Neuronal stem cell (in vitro differentiated cells): Measurements from ENCODE around the gene PACSIN2.
A peak's percentile ranks its signal among the peaks of the same experiment; 100 is the strongest.

Experiments used
- DNase-seq: peaks from one replicate; pipeline ENCODE4 v3.0.0-alpha.2; 2013; ENCODE audit warnings: low spot score
- H2AFZ ChIP-seq: one replicate; pipeline ENCODE4 v1.6.1; 2013; ENCODE audit warnings: mild to moderate bottlenecking, low read length, inconsistent platforms
- H2AK5ac ChIP-seq: 2 replicates; pipeline ENCODE4 v1.6.1; 2013; ENCODE audit warnings: low read depth, mild to moderate bottlenecking, inconsistent platforms, low read length, moderate library complexity, mixed read lengths
- H2BK120ac ChIP-seq: 2 replicates; pipeline ENCODE4 v1.6.1; 2013; ENCODE audit warnings: low read depth, mild to moderate bottlenecking, inconsistent platforms, low read length, moderate library complexity, mixed read lengths
- H2BK12ac ChIP-seq: one replicate; pipeline ENCODE4 v1.6.1; 2013; ENCODE audit warnings: low read length, inconsistent platforms
- H2BK15ac ChIP-seq: 2 replicates; pipeline ENCODE4 v1.6.1; 2013; ENCODE audit warnings: mild to moderate bottlenecking, low read length, inconsistent platforms, mixed read lengths
- H2BK5ac ChIP-seq: one replicate; pipeline ENCODE4 v1.6.1; 2013; ENCODE audit warnings: inconsistent platforms, mild to moderate bottlenecking, low read length, moderate library complexity
- H3K14ac ChIP-seq: one replicate; pipeline ENCODE4 v1.6.1; 2013; ENCODE audit warnings: low read length, inconsistent platforms
- H3K18ac ChIP-seq: 2 replicates; pipeline ENCODE4 v1.6.1; 2013; ENCODE audit warnings: low read length, inconsistent platforms
- H3K23ac ChIP-seq: 2 replicates; pipeline ENCODE4 v1.6.1; 2013; ENCODE audit warnings: low read depth, mild to moderate bottlenecking, mixed read lengths, low read length, inconsistent platforms; ENCODE audit not compliant: poor library complexity
- H3K27ac ChIP-seq: replicated peaks from 3 replicates; pipeline ENCODE4 v1.5.1; 2013; ENCODE audit warnings: low read length, inconsistent platforms
- H3K27me3 ChIP-seq, 3 experiments: 2 replicates each; pipeline ENCODE4 v1.6.1; 2013; ENCODE audit warnings: low read length in 3 of 3, mild to moderate bottlenecking in 2 of 3, inconsistent platforms in 1 of 3, low read depth in 1 of 3, mixed read lengths in 1 of 3, moderate library complexity in 1 of 3; ENCODE audit not compliant: control insufficient read depth in 3 of 3, insufficient read depth in 3 of 3
- H3K36me3 ChIP-seq, 2 donors: replicated peaks in 1 of 2; 2 replicates each; pipeline ENCODE4 v1.6.1; 2013; ENCODE audit warnings: low read length in 2 of 2; ENCODE audit not compliant: control insufficient read depth in 2 of 2, insufficient read depth in 2 of 2
- H3K4ac ChIP-seq: 2 replicates; pipeline ENCODE4 v1.6.1; 2013; ENCODE audit warnings: inconsistent platforms, mild to moderate bottlenecking, low read length, moderate library complexity
- H3K4me1 ChIP-seq, 2 donors: 1 replicate in 1 of 2; 2 replicates in 1 of 2; pipeline ENCODE4 v1.6.1; 2013; ENCODE audit warnings: low read length in 2 of 2, low read depth in 1 of 2; ENCODE audit not compliant: control insufficient read depth in 2 of 2, insufficient read depth in 1 of 2
- H3K4me2 ChIP-seq: one replicate; pipeline ENCODE4 v1.6.1; 2013; ENCODE audit warnings: mild to moderate bottlenecking, low read length, inconsistent platforms; ENCODE audit not compliant: insufficient read depth, poor library complexity, severe bottlenecking
- H3K4me3 ChIP-seq, 2 donors: 2 replicates each; pipeline ENCODE4 v1.5.1; 2013; ENCODE audit warnings: low read length in 2 of 2, mild to moderate bottlenecking in 2 of 2, inconsistent platforms in 1 of 2, moderate library complexity in 1 of 2
- H3K79me1 ChIP-seq: one replicate; pipeline ENCODE4 v1.6.1; 2013; ENCODE audit warnings: low read depth, mild to moderate bottlenecking, inconsistent platforms, low read length, moderate library complexity
- H3K9ac ChIP-seq: one replicate; pipeline ENCODE4 v1.6.1; 2013; ENCODE audit warnings: mild to moderate bottlenecking, low read depth, low read length, inconsistent platforms; ENCODE audit not compliant: poor library complexity
- H3K9me3 ChIP-seq, 2 donors: replicated peaks in 1 of 2; 2 replicates each; pipeline versions ENCODE3 to v1.6.1; 2013; ENCODE audit warnings: low read length in 2 of 2, mild to moderate bottlenecking in 2 of 2, inconsistent platforms in 1 of 2, low read depth in 1 of 2, mixed read lengths in 1 of 2, moderate library complexity in 1 of 2; ENCODE audit not compliant: control insufficient read depth in 2 of 2, insufficient read depth in 1 of 2
- H4K8ac ChIP-seq: one replicate; pipeline ENCODE4 v1.6.1; 2013; ENCODE audit warnings: low read depth, mild to moderate bottlenecking, inconsistent platforms, low read length, moderate library complexity
- H4K91ac ChIP-seq: one replicate; pipeline ENCODE4 v1.6.1; 2013; ENCODE audit warnings: low read length, low read depth, mild to moderate bottlenecking, inconsistent platforms; ENCODE audit not compliant: poor library complexity
- WGBS, 2 donors: extraction: QIAGEN DNeasy Blood & Tissue Kit; methylation state at CpG; one replicate each; pipeline ENCODE4 v1.1.7; 2013; ENCODE audit warnings: missing lambda C conversion rate in 2 of 2, mixed read lengths in 1 of 2; ENCODE audit not compliant: insufficient read length in 2 of 2, insufficient replicate concordance in 1 of 2; ENCODE audit errors: extremely low coverage in 2 of 2; 5-methylcytosine and 5-hydroxymethylcytosine counted together

PACSIN2 gene

DNA sequence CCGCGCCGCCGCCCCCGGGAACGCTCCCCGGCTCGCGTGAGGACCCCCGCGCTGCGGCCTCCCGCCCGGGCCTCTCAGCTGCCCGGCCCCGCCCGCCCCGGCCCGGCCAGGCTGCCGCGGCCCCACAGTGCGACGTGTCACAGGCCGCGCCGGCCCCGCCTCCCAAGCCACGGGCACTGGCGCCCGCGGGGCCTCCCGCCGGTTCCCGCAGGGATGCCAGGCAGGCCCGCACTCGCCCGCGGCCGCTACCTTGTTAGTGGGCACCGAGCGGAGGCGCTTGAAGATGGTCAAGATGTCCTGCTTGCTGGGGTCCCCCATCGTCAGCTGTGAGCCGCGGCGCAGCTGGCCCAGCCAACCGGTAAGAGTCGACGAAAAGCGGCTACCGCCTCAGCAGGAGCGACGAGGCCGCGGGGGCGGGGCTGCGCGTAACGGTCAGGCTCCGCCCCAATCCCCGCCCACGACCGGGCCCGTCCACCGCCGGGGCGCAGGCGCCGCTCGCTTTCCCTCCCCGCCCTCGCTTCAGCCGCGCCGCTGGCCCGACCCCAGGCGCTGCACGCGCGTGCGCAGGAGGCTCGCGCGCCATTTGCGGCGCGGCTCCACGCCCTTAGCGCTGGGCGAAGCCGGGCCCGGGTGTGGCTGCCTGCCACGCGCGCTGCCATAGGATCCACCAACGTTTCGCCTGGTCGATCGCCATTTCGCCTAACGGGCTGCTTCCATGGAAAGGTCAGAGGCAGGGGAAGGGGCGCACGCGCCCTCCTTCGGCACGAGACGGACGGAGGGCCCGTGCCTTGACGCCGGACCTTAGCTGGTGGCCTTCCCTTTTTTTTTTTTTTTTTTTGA lies 157.9 kb downstream of the PACSIN2 start, which contains the start of gene ARFGAP3:
Gene ARFGAP3, minus strand, starts transcription at position 409 of the 840 bp plus-strand sequence. Its CDS starts 91 bp downstream, at position 318.
- Histone ChIP-seq H3K79me1 (peaks cover 3% of the 10 kb centered on the region), H2BK5ac (peak within 1 kb of the TSS; percentile 66), H3K4ac (no peak within 1 kb of the TSS)

GRCh38 chr22:42856179-42856864 lies 158.6 kb downstream of the PACSIN2 start:
- Histone ChIP-seq H2AK5ac (no peak overlapping the region), H3K23ac (no peak overlapping the region), H3K36me3 (peaks cover 0 to 12% of the 10 kb centered on the region in 2 donors), H4K8ac (no peak overlapping the region), H3K18ac (peak overlapping the region; percentile 97), H3K14ac (no peak overlapping the region), H3K4me1 (peaks cover 0 to 2% of the 10 kb centered on the region in 2 donors), H4K91ac (no peak overlapping the region), H2BK120ac (no peak overlapping the region), H3K4me2 (peak overlapping the region; percentile 85), H2AFZ (peak overlapping the region; percentile 99), H3K79me1 (peaks cover 3% of the 10 kb centered on the region), H2BK5ac (no peak overlapping the region), H3K4me3 (peak overlapping the region; percentile 62 to 93), H3K9ac (peak overlapping the region; percentile 87), H2BK12ac (no peak overlapping the region), H3K27ac (peak overlapping the region; percentile 91), H3K9me3 (peaks cover 4 to 10% of the 10 kb centered on the region in 2 donors), H3K4ac (no peak overlapping the region), H2BK15ac (no peak overlapping the region), H3K27me3 (peaks cover 0 to 2% (median 0%) of the 10 kb centered on the region in 3 experiments)
- WGBS, 2 donors = no CpG with 5 or more reads among the region's 44 CpGs
- DNase-seq = peak; percentile 15

More for the DNA sequence above, 157.9 kb downstream of the PACSIN2 start, which contains the start of gene ARFGAP3:
- no peak within 1 kb of the TSS for H4K91ac ChIP-seq
- peak within 1 kb of the TSS; percentile 85 for H3K23ac ChIP-seq
- no CpG with 5 or more reads among the region's 111 CpGs for WGBS, 2 donors
- peak within 1 kb of the TSS; percentile 87 for H3K9ac ChIP-seq
- H3K9me3 ChIP-seq = peaks cover 4 to 10% of the 10 kb centered on the region in 2 donors
- peak within 1 kb of the TSS; percentile 99 for H2AFZ ChIP-seq
- DNase-seq = peak; percentile 93
- H2BK12ac ChIP-seq = no peak within 1 kb of the TSS
- H3K27me3 ChIP-seq = peaks cover 0 to 2% (median 0%) of the 10 kb centered on the region in 3 experiments
- peaks cover 0 to 2% of the 10 kb centered on the region in 2 donors for H3K4me1 ChIP-seq
- H3K4me3 ChIP-seq = peak within 1 kb of the TSS; percentile 62 to 93
- H3K36me3 ChIP-seq = peaks cover 0 to 12% of the 10 kb centered on the region in 2 donors
- no peak within 1 kb of the TSS for H4K8ac ChIP-seq
- peak within 1 kb of the TSS; percentile 91 for H3K27ac ChIP-seq
- H2BK15ac ChIP-seq = peak within 1 kb of the TSS; percentile 54
- H3K4me2 ChIP-seq = peak within 1 kb of the TSS; percentile 85
- H3K18ac ChIP-seq = peak within 1 kb of the TSS; percentile 97
- H2AK5ac ChIP-seq = peak within 1 kb of the TSS; percentile 82
- no peak within 1 kb of the TSS for H3K14ac ChIP-seq
- H2BK120ac ChIP-seq = no peak within 1 kb of the TSS

GRCh38 chr22:42855721-42856120 lies 159.2 kb downstream of the PACSIN2 start:
- Histone ChIP-seq H3K4me2 (peak overlapping the region; percentile 85), H3K27ac (no peak overlapping the region), H3K27me3 (peaks cover 0 to 2% (median 0%) of the 10 kb centered on the region in 3 experiments), H3K4ac (no peak overlapping the region), H4K91ac (no peak overlapping the region), H2BK12ac (no peak overlapping the region), H3K79me1 (peaks cover 5% of the 10 kb centered on the region), H3K9me3 (peaks cover 4 to 10% of the 10 kb centered on the region in 2 donors), H3K14ac (no peak overlapping the region), H3K36me3 (peaks cover 1 to 12% of the 10 kb centered on the region in 2 donors), H3K9ac (no peak overlapping the region), H3K23ac (no peak overlapping the region), H4K8ac (no peak overlapping the region), H2BK15ac (no peak overlapping the region), H2AK5ac (no peak overlapping the region), H3K4me1 (peaks cover 0 to 4% of the 10 kb centered on the region in 2 donors), H2BK120ac (no peak overlapping the region), H3K18ac (no peak overlapping the region), H2AFZ (no peak overlapping the region), H3K4me3 (peak overlapping the region in 1 of 2 donors; percentile 62), H2BK5ac (no peak overlapping the region)
- no peak for DNase-seq
- WGBS, 2 donors = no CpG with 5 or more reads among the region's 4 CpGs
